ENCODE data around the gene LRRC37A. TPM values are rescaled to one million over a fixed set of nuclear protein-coding genes. Genes with fewer than 3 reads are reported as not detected.
"Not testable (repeated sequence)": the region's sequence is repeated elsewhere in the genome, so short reads cannot be mapped to it uniquely, and the experiment has no call there.

The LRRC37A gene
- total and polyA plus RNA-seq, 12 donors: 0.12 to 4.0 (median 1.8) TPM

DNA sequence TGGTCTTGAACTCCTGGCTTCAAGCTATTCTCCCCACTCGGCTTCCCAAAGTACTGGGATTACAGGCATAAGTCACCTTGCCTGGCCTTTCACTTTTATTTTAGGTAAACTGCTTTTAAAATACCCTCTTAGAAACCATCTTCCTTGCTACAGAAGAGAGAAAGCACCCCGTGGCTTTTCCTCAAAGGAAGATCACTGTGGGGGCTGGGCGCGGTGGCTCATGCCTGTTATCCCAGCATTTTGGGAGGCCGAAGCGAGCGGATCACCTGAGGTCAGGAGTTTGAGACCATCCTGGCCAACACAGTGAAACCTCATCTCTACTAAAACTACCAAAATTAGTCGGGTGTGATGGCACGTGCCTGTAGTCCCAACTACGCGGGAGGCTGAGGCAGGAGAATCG lies 12.3 kb upstream of the LRRC37A start:
- H3K36me3 ChIP-seq (replicated peaks in 1 of 2); H3K4me3 ChIP-seq; H3K4me1 ChIP-seq (replicated peaks in 1 of 2); H3K9me3 ChIP-seq (replicated peaks in 1 of 3); H3K27me3 ChIP-seq; intact Hi-C loops (cut with DNase I); DNase-seq; H3K27ac ChIP-seq: not testable (repeated sequence)
- 94 to 96% (median 94%) methylated on average over 9 to 12 of the region's 12 CpGs for WGBS, 4 donors

DNA sequence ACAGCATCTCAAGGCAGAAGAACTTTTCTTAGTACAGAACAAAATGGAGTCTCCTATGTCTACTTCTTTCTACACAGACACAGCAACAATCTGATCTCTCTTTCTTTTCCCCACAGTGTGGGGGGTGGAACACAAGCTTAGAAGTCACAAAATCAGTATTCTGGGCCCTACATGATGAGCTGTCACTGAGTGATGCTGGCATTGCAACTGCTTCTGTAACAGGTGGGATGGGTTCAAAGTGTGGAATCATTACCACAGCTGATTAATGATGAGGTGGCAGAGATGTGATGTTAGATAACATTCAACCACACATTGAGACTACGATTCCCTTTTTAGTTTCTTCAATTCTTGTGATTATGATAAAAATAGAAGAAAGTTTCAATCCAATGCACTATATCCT lies 10.5 kb upstream of the LRRC37A start:
- H3K27ac ChIP-seq; H3K27me3 ChIP-seq; intact Hi-C loops (cut with DNase I); H3K36me3 ChIP-seq (replicated peaks in 1 of 2); H3K9me3 ChIP-seq (replicated peaks in 1 of 3); DNase-seq; H3K4me1 ChIP-seq (replicated peaks in 1 of 2); H3K4me3 ChIP-seq: not testable (repeated sequence)
- WGBS, 4 donors: 71 to 100% (median 96%) methylated on average over 1 of the region's 1 CpG

DNA sequence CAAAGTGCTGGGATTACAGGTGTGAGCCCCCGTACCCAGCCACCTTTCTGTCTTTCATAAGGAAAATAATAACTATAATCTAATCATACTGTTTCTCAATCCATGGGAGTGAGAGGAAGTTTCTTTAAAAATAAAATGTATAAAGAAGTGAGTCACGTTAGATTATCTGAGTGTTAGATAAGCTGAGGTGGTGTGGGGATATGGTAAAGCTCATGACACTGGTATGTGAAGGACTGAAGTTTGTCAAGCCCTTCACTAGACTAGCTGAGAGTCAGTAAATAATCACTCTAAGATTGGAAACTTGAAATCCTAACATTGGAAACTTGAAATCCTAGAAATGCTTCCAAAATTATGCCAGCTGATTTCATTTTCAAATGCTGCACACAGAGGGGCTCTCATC lies 9.4 kb upstream of the LRRC37A start:
- H3K4me1 ChIP-seq (replicated peaks in 1 of 2); DNase-seq; H3K27ac ChIP-seq; H3K27me3 ChIP-seq; intact Hi-C loops (cut with DNase I); H3K36me3 ChIP-seq (replicated peaks in 1 of 2); H3K9me3 ChIP-seq (replicated peaks in 1 of 3); H3K4me3 ChIP-seq: not testable (repeated sequence)
- 72 to 79% (median 75%) methylated on average over 2 of the region's 2 CpGs for WGBS, 4 donors

DNA sequence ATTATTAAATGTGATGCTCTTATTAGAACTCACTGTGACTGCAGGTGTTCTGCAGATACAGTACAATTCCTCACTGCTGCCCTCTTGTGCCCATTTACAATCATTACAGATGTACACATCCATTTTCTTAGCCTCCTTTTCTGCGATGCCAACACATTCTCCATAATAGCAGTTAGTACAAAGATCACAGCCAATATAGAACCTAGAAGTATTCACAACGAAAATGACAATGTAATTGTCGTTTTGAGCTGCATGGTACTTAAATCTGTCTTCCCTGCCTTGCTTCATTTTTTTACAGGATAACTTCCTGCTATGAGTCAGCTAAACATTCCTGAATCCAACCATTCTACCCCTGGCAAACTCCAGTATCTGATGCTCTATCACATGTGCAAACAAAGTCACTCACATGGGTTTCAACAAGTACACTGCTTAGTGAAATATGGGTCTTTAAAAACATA lies 8.1 kb upstream of the LRRC37A start:
- intact Hi-C loops (cut with DNase I); H3K27ac ChIP-seq; H3K9me3 ChIP-seq (replicated peaks in 1 of 3); H3K36me3 ChIP-seq (replicated peaks in 1 of 2); H3K4me3 ChIP-seq; H3K27me3 ChIP-seq; H3K4me1 ChIP-seq (replicated peaks in 1 of 2): not testable (repeated sequence)
- peak in 6 of 7 donors; percentile 53 to 76 (median 66) for DNase-seq
- 0 to 3% (median 1%) methylated on average over 3 of the region's 3 CpGs for WGBS, 4 donors
- TF ChIP-seq, protein P1, sequence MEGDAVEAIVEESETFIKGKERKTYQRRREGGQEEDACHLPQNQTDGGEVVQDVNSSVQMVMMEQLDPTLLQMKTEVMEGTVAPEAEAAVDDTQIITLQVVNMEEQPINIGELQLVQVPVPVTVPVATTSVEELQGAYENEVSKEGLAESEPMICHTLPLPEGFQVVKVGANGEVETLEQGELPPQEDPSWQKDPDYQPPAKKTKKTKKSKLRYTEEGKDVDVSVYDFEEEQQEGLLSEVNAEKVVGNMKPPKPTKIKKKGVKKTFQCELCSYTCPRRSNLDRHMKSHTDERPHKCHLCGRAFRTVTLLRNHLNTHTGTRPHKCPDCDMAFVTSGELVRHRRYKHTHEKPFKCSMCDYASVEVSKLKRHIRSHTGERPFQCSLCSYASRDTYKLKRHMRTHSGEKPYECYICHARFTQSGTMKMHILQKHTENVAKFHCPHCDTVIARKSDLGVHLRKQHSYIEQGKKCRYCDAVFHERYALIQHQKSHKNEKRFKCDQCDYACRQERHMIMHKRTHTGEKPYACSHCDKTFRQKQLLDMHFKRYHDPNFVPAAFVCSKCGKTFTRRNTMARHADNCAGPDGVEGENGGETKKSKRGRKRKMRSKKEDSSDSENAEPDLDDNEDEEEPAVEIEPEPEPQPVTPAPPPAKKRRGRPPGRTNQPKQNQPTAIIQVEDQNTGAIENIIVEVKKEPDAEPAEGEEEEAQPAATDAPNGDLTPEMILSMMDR (IDR thresholded peaks at IDR 0.05): peak; percentile 49 to 86 (median 77)

DNA sequence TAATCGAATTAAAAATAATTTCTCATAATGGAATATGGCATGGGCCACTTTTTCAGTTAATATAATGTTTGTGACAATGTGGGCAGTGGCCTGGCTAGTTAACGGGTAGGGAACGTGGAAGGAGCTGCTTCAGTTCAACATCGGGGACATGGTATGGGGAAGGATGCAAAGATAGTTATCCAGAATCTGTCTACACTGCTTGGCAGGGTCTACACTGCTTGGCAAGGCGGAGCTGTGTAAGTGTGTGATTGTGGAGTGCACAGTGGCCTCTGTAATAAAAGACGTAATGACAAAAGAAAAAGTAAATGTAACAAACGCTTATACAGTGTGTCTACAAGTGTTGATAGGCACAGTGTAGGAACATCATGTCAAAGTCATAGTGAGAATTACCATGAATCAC lies 7.3 kb upstream of the LRRC37A start:
- DNase-seq; H3K27ac ChIP-seq; H3K9me3 ChIP-seq (replicated peaks in 1 of 3); intact Hi-C loops (cut with DNase I); H3K4me1 ChIP-seq (replicated peaks in 1 of 2); H3K4me3 ChIP-seq; H3K36me3 ChIP-seq (replicated peaks in 1 of 2); H3K27me3 ChIP-seq: not testable (repeated sequence)
- 73 to 84% (median 79%) methylated on average over 7 of the region's 7 CpGs for WGBS, 4 donors

DNA sequence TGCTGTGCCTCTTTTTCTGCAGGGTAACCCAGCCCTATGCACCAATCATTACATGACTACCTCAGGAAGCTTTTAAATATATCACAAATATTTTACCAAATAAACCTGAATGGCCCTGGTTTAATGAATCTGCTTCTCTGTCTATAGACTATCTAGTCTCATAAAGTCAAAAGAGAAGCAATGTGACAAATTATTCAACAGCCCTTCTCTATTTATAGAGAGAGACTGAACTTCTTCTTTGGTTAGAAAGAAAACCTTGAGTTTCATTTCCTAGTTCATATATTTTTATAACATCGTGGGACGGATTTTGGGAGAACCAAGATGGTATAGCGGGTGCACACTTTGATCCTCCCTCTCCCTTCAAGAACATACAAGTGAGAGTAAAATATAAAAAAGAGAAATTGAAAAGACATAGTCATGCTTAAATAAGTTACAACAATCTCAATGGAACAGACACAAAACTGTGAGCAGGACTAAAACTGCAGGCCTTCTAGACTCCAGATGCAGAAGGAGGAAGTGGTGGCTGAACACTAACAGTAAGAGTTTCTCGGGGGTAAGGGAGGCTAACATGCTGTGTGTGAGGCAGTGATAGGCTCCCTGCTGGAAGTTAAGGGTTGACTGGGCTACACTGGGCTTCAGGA lies 3.9 kb upstream of the LRRC37A start:
- H3K4me1 ChIP-seq (replicated peaks in 1 of 2); DNase-seq; H3K36me3 ChIP-seq (replicated peaks in 1 of 2); H3K4me3 ChIP-seq; H3K27me3 ChIP-seq; intact Hi-C loops (cut with DNase I); H3K27ac ChIP-seq; H3K9me3 ChIP-seq (replicated peaks in 1 of 3): not testable (repeated sequence)
- WGBS, 4 donors: 73 to 87% (median 79%) methylated on average over 4 of the region's 4 CpGs

DNA sequence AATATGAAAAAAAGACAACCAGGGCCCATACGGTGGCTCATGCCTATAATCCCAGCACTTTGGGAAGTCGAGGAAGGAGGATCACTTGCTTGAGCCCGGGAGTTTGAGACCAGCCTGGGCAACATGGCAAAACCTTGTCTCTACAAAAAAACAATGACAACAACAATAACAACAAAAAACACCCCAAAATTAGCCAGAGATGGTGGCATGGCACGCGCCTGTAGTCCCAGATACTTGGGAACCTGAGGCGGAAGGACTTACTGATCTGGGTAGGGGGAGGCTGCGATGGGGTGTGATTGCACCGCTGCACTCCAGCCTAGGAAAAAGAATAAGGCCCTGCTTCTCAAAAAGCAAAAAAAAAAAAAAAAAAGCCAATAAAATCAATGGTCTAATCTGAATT lies 3.3 kb upstream of the LRRC37A start:
- H3K4me1 ChIP-seq (replicated peaks in 1 of 2); H3K4me3 ChIP-seq; H3K27ac ChIP-seq; intact Hi-C loops (cut with DNase I); H3K27me3 ChIP-seq; H3K36me3 ChIP-seq (replicated peaks in 1 of 2); DNase-seq; H3K9me3 ChIP-seq (replicated peaks in 1 of 3): not testable (repeated sequence)
- 87 to 96% (median 89%) methylated on average over 8 of the region's 8 CpGs for WGBS, 4 donors

DNA sequence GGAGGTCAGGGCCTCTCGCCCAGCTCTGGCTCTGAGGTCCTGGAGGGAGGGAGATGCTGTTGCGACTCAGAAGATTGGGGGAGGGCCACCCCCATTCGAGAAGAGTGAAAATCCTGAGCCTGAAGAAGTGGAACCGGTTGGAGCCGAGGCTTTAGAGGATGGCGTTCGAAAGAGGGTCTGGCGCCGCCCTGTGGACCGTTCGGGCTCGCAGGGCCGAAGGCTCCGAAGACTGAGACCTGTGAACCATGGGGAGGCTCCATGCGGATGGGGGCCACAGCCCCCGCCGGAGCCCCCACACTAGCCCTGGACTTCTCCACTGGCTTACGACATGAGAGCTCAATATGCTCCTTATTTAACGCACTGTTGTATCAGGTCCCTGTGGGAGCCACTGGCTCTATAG lies 46.3 kb downstream of the LRRC37A start:
- H3K27ac ChIP-seq; H3K9me3 ChIP-seq (replicated peaks in 1 of 3); H3K4me3 ChIP-seq; H3K36me3 ChIP-seq (replicated peaks in 1 of 2); DNase-seq; intact Hi-C loops (cut with DNase I); H3K27me3 ChIP-seq; H3K4me1 ChIP-seq (replicated peaks in 1 of 2): not testable (repeated sequence)
- WGBS, 4 donors: no CpG with 5 or more reads among the region's 19 CpGs

DNA sequence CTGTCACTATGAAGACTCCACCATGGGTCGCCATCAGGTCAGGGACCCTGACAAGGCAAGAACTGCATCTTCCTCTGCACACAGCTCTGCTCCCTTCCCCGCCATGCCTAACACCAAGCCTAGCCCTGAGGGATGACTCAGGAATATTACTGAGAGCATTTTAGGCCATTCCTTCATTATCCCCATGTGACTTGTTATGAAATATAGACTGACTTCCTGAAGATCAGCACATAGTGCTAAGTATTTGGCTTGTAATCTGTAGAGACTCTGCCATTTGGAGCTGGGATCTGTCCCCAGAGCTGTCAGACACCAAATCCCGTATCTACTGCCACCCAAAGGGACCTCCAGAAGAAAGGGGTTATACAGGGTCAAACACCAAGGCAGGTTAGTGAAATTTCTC lies 47.2 kb downstream of the LRRC37A start:
- H3K9me3 ChIP-seq (replicated peaks in 1 of 3); H3K27me3 ChIP-seq; H3K27ac ChIP-seq; H3K36me3 ChIP-seq (replicated peaks in 1 of 2); H3K4me3 ChIP-seq; H3K4me1 ChIP-seq (replicated peaks in 1 of 2); intact Hi-C loops (cut with DNase I); DNase-seq: not testable (repeated sequence)
- WGBS, 4 donors: no CpG with 5 or more reads among the region's 3 CpGs

DNA sequence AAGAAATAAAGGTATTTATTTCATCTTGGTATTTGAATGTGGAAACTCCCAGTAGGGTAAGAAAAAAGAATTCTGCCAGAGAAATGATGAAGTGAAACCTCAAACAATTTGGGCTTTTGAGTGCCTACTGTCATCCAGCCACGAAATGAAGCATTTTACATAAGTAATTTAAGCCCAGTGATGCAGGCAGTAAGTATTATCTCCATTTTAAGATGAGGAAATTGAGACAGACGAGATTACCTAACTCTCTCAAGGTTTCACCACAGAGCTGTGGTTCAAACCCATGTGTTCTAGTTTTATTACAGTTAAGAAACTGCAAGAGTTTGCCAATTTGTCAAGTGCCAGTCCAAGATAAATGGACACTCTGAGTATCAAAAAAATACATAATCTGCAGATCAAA lies 53.4 kb downstream of the LRRC37A start:
- DNase-seq; H3K4me1 ChIP-seq (replicated peaks in 1 of 2); intact Hi-C loops (cut with DNase I); H3K27me3 ChIP-seq; H3K4me3 ChIP-seq; H3K9me3 ChIP-seq (replicated peaks in 1 of 3); H3K27ac ChIP-seq; H3K36me3 ChIP-seq (replicated peaks in 1 of 2): not testable (repeated sequence)
- WGBS, 4 donors: no CpG with 5 or more reads among the region's 2 CpGs

DNA sequence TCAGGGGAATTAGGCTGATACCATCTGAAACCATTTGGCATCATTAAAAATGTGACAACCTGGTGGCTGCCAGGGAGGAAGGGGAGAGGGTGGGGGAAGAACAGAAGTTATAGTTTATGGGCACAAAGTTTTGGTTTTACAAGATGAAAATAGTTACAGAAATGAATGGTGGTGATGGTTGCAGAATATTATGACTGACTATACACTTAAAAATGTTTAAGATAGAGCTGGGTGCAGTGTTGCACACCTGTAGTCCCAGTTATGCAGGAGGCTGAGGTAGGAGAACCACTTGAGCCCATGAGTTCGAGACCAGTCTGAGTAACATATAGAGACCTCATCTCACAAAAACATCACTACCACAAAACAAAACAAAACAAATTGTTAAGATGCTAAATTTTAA lies 54.1 kb downstream of the LRRC37A start:
- H3K4me1 ChIP-seq (replicated peaks in 1 of 2); DNase-seq; H3K36me3 ChIP-seq (replicated peaks in 1 of 2); H3K27ac ChIP-seq; H3K9me3 ChIP-seq (replicated peaks in 1 of 3); H3K27me3 ChIP-seq; intact Hi-C loops (cut with DNase I); H3K4me3 ChIP-seq: not testable (repeated sequence)
- no CpG with 5 or more reads among the region's 1 CpG for WGBS, 4 donors

All from adrenal gland (tissue), 12 donors.